ENCODE results near the gene EPB41L4B. TPM values are rescaled to one million over a fixed set of nuclear protein-coding genes. Genes with fewer than 3 reads are reported as not detected.

EPB41L4B gene
- polyA plus RNA-seq, 3 donors, result 10.9 to 17.3 (median 14.9) TPM

DNA sequence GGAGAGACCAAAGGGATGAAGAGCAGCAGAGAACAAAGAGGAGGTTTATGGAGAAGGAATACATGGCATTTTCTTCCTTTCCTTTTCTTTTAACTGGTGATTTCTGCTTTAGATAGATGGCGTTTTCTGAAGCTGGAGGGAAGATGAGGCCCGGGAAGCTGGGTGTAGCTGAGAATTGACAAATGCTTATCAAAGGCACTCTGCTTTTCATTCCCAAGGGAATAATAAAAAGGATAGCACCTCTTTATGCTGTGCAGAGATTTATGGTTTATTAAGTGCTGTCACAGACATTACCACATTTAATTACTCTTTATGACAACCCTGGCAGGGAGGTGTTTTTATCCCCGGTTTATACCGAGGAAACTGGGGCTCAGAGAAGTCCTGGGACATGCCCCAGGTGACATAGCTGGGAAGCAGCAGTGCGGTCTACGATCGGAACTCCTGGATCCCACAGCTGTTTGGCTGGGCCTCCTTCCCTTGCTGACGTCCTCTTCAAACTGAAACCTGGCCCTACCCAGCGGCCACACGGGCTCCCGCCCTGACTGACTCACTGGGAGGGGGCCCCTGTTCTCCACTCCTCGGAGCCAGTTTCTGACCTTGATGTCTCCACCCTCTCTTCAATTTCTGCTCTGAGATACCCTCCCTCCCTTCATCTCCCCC, 8.2 kb upstream of the EPB41L4B start:
- no peak for DNase-seq

- no peak for DNase-seq
Measured at GRCh38 chr9:109325089-109325488, 4.2 kb upstream of the EPB41L4B start.

DNA sequence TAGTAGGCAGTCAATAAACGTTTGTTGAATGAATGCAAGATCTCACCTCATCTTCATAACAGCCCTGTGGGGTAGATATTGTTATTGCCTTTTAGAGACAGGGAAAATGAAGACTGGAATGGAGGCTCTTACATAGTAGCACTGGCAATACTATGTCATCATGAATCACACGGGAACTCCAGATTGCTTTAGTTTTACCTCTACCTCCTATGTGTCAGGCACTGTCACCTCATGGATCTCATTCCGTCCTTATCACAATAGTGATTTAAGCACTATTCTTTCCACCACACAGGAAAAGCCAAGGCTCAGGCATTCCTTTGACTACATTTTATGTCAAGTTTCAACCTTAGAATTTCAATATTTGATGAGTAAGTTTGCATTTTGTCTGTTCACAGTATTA, 2.9 kb upstream of the EPB41L4B start:
- no peak for DNase-seq

DNA sequence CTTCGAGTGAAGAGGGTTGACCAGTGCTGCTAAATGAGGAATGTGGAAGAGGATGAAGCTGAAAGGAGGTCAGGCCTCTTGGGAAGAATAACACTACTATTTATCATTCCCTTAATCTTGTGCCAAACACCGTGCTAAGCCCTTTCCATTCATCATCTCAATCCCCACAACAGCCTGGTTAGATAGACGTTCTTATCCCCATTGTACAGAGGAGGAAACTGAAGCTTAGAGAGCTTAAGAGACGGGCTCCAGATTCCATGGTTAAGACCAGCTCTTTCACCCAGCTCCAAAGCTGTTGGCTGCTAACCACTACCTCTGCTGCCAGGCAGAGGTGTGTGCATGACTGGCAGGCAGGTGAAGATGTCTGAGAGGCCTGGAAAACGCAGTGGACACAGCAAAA, 868 bp upstream of the EPB41L4B start:
- DNase-seq, result no peak

- no peak for DNase-seq
Measured at GRCh38 chr9:109320331-109320741, 523 bp downstream of the EPB41L4B start.

- no peak for DNase-seq
Measured at GRCh38 chr9:109319626-109320241, 1.1 kb downstream of the EPB41L4B start.

GRCh38 chr9:109319017-109319625, 1.7 kb downstream of the EPB41L4B start:
- no peak for DNase-seq

- DNase-seq, result no peak
Measured at GRCh38 chr9:109317979-109318741, 2.7 kb downstream of the EPB41L4B start.

DNA sequence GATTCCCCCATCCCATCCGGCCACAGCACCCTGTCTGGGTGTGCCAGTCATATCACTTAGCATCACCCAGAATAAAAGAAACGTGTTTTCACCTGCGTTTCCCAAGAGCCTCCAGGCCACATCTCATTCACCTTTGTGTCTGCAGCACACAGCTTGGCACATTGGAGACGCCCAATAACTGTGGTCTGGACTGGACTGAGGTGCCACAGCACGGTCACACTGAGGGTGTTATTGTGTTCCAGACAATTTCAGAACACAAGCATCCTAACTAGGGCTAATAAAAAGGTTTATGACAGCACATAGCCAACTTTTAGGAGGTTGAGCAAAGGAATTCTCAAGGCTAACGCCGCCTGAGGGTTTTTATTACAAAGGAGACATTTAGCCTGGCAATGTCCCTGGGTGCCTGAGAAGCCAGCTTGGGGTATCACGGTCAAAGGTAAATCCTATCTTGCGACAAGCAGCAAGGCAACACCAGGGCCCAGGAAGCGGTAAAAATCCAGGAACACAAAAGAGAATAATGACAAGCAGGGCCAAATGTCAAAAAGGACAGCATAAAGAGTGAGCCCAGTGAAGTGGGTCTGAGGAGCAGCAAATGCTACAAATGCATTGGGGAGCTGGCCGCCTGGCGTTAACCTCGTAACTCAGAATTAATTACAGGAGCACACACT, 3.4 kb downstream of the EPB41L4B start:
- DNase-seq, result no peak

DNA sequence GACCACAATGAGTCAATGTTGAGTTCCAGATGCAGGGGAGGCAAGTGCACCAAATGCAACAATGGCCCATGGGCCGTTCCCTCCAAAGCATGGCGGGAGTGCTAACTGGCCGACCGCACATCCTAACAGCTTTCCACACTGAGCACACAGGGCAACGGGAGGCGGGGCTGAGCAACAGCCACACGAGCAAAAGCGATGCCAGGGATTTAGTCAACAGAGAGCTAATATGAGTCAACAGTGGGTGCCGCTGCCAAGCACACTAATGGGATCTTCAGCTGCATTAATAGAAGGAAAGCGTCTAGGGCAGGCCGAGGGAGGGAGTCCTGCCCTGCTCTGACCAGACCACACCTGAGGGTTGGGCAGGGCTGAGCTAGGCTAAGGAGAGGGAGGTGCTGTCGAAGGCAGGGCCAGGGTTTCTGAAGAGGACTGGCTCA, 4.6 kb downstream of the EPB41L4B start:
- no peak for DNase-seq

- no peak for DNase-seq
Measured at GRCh38 chr9:109315480-109316206, 5.2 kb downstream of the EPB41L4B start.

DNA sequence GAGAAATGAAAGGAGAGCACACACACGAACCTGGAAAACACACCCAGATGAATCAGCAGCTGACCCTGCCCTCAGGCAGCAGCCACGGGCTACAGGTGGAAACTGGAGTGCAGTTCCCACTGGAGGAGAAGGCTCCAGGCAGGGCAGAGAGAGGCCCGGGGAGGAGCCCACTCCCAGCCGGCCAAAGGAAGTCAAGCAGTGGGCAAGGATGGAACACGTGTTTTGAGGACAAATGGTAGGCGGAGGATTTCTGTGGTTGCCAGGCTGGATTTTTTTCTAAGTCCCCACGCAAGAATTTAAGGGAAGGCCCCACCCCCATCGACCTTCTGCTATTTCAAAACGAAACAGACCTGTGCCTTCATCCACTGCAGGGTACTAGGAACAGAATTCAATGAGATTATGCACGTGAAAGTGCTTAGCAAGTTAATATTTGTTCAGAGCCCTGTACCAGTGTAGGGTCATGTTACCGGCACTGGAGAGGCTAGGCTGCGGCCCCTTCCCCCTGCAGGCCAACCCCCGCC, 6.8 kb downstream of the EPB41L4B start:
- DNase-seq, result no peak

DNA sequence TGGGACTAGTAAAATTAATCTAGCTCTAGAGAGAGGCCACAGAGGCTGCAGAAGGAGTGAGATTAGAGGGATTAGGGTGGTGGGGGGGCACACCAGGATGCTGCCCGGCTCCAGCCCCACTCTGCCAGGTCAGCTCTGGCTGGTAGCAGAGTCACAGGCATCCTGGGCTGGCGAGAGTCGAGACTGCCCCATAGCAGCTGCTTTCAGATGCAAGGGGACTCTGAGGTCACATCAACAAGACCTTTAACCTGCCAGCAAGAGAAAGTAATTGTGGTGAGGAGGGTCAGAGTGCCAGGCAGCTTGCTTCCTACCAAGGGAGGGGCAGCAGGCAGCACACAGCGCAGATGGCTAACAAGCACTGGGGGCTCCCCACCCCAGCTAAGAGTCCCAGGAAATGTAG, 7.5 kb downstream of the EPB41L4B start:
- no peak for DNase-seq

- no peak for DNase-seq
Measured at GRCh38 chr9:109312783-109313182, 8.1 kb downstream of the EPB41L4B start.

DNA sequence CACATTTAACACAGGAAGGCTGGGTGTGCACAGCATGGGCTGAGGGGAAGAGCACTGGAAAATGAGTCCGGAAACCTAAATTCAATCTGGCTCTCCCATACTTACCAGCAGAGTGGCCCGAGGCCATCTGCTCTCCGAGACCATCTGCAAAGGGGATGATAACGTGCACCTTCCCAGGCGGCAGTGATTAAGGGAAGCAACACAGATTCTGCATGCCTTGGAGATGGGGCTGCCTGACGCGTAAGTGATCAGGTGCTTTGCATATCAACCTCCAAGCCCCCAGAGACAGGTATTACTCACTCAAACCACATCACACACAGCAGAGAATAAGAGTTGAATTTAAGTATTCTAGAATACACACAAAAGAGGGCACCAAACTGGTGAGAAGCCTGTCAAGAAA, 9.1 kb downstream of the EPB41L4B start:
- no peak for DNase-seq

GRCh38 chr9:109311286-109311685, 9.6 kb downstream of the EPB41L4B start:
- no peak for DNase-seq

DNA sequence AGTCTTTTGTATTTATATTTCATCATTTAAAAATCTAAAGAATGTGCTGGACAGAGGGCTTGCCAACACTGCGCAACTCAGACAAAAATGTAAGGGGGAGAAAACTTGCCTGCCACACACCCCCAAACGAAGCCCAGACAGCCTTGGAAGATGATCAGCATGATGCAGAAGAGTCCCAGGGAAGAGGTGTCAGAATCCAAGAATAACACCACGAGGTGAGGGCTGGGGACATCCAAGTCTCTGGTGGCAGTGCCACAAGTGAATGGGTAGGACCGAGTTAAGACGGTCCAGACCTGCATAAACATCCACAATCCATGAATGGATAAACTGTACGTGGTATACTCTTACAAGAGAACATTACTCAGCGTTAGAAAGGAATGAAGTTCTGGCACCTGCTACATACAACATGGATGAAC, 10.4 kb downstream of the EPB41L4B start:
- DNase-seq, result no peak

DNA sequence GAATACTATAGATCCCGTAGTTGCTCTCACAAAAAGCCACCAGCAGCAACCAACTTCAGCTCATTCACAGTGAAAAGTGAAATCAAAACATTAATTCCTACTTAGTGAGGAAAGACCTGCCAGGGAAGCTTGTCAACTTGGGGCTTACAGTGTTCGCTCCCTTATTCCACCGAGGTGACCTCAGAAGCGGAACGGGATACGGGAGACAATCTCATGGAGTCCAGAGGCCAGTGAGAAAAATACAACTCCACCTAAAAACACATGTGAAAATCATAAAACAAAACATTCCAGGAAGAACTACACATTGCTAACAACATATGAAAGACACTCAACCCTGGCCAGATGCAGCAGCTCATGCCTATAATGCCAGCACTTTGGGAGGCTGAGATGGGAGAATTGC, 11.6 kb downstream of the EPB41L4B start:
- no peak for DNase-seq

DNA sequence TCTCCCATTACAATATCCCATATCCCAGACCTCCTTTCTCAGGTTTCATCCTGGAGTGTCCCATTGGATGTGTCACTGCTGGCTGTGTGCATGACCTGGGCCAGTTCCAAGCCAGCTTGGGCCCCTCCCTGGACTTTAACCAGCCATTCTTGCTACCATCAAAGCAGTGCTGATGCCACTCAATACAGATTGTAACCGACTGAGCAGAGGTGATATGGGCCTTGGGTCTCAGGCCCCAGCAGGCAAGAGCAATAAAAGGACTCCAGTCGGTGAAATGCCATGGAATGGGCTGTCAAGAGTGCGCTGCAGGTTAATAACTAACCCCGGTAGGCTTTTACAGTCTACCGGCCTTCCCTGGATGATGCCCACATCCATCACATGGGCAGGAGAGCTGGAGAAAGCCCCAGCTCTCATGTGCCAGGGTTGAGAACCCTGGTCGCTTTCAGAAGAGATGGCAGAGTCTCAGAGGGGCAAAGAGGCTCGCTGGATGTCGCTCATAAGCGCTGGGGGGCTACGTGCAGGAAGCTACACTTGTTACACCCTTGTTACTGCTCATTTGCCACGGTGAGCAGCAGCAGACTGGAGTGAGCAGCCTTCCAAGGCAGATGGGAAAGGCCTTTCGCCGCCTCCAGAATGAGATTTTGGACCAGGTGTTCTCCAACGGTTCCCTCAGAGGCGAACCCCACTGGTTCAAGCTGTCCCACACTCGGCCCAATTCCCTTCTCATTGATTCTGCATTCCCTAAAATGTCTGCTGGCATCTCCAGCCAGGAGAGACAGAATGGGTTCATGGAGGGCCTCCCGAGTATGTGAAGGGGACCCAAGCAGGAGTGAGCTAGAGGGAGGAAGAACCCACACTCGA, 13.2 kb downstream of the EPB41L4B start:
- no peak for DNase-seq

- no peak for DNase-seq
Measured at GRCh38 chr9:109305801-109306200, 15.1 kb downstream of the EPB41L4B start.

All from renal pelvis (tissue), 4 donors.